ENCODE measurements around the gene GPS1.

GPS1 gene

GRCh38 chr17:82013341-82013740 is 38.4 kb upstream of the GPS1 start:
- Histone ChIP-seq H4K20me1 (ENCODE audit: insufficient read depth, low read length) (no peaks in the 10 kb centered on the region), H3K9ac (ENCODE audit: low read length) (no peak overlapping the region), H3K27ac (ENCODE audit: low read length) (no peak overlapping the region), H3K27me3 (ENCODE audit: low read depth, low read length) (no peaks in the 10 kb centered on the region), H3K4me2 (ENCODE audit: low read length) (no peak overlapping the region), H2AFZ (ENCODE audit: low read depth, low read length) (no peak overlapping the region), H3K4me1 (ENCODE audit: low read length) (0 out of 2 replicates have a peak, but pooled peaks cover 3% of the 10 kb centered on the region), H3K79me2 (ENCODE audit: low read length) (no peaks in the 10 kb centered on the region), H3K36me3 (replicated peaks; ENCODE audit: low read depth, low read length) (no peaks in the 10 kb centered on the region), H3K9me3 (ENCODE audit: insufficient read depth, low read length) (no peaks in the 10 kb centered on the region), H3K4me3 (ENCODE audit: low read length) (no peak overlapping the region)
- TF ChIP-seq EZH2phosphoT487 (IDR thresholded peaks at IDR 0.05; ENCODE audit: low read depth) (no peak), CTCF (IDR thresholded peaks at IDR 0.05; ENCODE audit: low read depth, low read length) (no peak)

- H3K27me3 ChIP-seq (ENCODE audit: low read depth, low read length), result no peaks in the 10 kb centered on the region
- no peak overlapping the region for H2AFZ ChIP-seq (ENCODE audit: low read depth, low read length)
- no peaks in the 10 kb centered on the region for H3K9me3 ChIP-seq (ENCODE audit: insufficient read depth, low read length)
- no peaks in the 10 kb centered on the region for H3K79me2 ChIP-seq (ENCODE audit: low read length)
- 0 out of 2 replicates have a peak, but pooled peaks cover 3% of the 10 kb centered on the region for H3K4me1 ChIP-seq (ENCODE audit: low read length)
- no peaks in the 10 kb centered on the region for H3K36me3 ChIP-seq (replicated peaks; ENCODE audit: low read depth, low read length)
- no peak overlapping the region for H3K9ac ChIP-seq (ENCODE audit: low read length)
- no peak overlapping the region for H3K4me3 ChIP-seq (ENCODE audit: low read length)
- H3K4me2 ChIP-seq (ENCODE audit: low read length), result no peak overlapping the region
- H3K27ac ChIP-seq (ENCODE audit: low read length), result no peak overlapping the region
- no peaks in the 10 kb centered on the region for H4K20me1 ChIP-seq (ENCODE audit: insufficient read depth, low read length)
- TF ChIP-seq CTCF (IDR thresholded peaks at IDR 0.05; ENCODE audit: low read depth, low read length), result no peak
- no peak for TF ChIP-seq EZH2phosphoT487 (IDR thresholded peaks at IDR 0.05; ENCODE audit: low read depth)
These were observed 37.9 kb upstream of the GPS1 start for GRCh38 chr17:82013772-82014321.

- TF ChIP-seq EZH2phosphoT487 (IDR thresholded peaks at IDR 0.05; ENCODE audit: low read depth), result no peak
- TF ChIP-seq CTCF (IDR thresholded peaks at IDR 0.05; ENCODE audit: low read depth, low read length), result no peak
- no peaks in the 10 kb centered on the region for H3K9me3 ChIP-seq (ENCODE audit: insufficient read depth, low read length)
- no peak overlapping the region for H2AFZ ChIP-seq (ENCODE audit: low read depth, low read length)
- no peak overlapping the region for H3K9ac ChIP-seq (ENCODE audit: low read length)
- H3K36me3 ChIP-seq (replicated peaks; ENCODE audit: low read depth, low read length), result no peaks in the 10 kb centered on the region
- no peak overlapping the region for H3K4me3 ChIP-seq (ENCODE audit: low read length)
- no peaks in the 10 kb centered on the region for H3K79me2 ChIP-seq (ENCODE audit: low read length)
- H3K27ac ChIP-seq (ENCODE audit: low read length), result no peak overlapping the region
- 0 out of 2 replicates have a peak, but pooled peaks cover 3% of the 10 kb centered on the region for H3K4me1 ChIP-seq (ENCODE audit: low read length)
- no peaks in the 10 kb centered on the region for H4K20me1 ChIP-seq (ENCODE audit: insufficient read depth, low read length)
- H3K27me3 ChIP-seq (ENCODE audit: low read depth, low read length), result no peaks in the 10 kb centered on the region
- no peak overlapping the region for H3K4me2 ChIP-seq (ENCODE audit: low read length)
These were observed 37.3 kb upstream of the GPS1 start for GRCh38 chr17:82014432-82014831.

- Histone ChIP-seq H3K36me3 (replicated peaks; ENCODE audit: low read depth, low read length) (no peaks in the 10 kb centered on the region), H3K4me2 (ENCODE audit: low read length) (no peak overlapping the region)
These were observed 36.8 kb upstream of the GPS1 start for GRCh38 chr17:82014971-82015310.

More at GRCh38 chr17:82014971-82015310, 36.8 kb upstream of the GPS1 start:
- no peak overlapping the region for H3K9ac ChIP-seq (ENCODE audit: low read length)
- 0 out of 2 replicates have a peak, but pooled peaks cover 3% of the 10 kb centered on the region for H3K4me1 ChIP-seq (ENCODE audit: low read length)
- H3K79me2 ChIP-seq (ENCODE audit: low read length), result no peaks in the 10 kb centered on the region
- H3K27me3 ChIP-seq (ENCODE audit: low read depth, low read length), result no peaks in the 10 kb centered on the region
- H3K9me3 ChIP-seq (ENCODE audit: insufficient read depth, low read length), result no peaks in the 10 kb centered on the region
- no peak overlapping the region for H2AFZ ChIP-seq (ENCODE audit: low read depth, low read length)
- no peak for TF ChIP-seq CTCF (IDR thresholded peaks at IDR 0.05; ENCODE audit: low read depth, low read length)
- no peak for TF ChIP-seq EZH2phosphoT487 (IDR thresholded peaks at IDR 0.05; ENCODE audit: low read depth)
- H3K27ac ChIP-seq (ENCODE audit: low read length), result no peak overlapping the region
- no peaks in the 10 kb centered on the region for H4K20me1 ChIP-seq (ENCODE audit: insufficient read depth, low read length)
- no peak overlapping the region for H3K4me3 ChIP-seq (ENCODE audit: low read length)
